OCI-LY7 (cell line): ENCODE data around the gene PPM1H.

Experiments
- CTCF ChIP-seq: fragments of 200-600 bp; sonication (generic); conservative IDR thresholded peaks from 2 replicates; pipeline ENCODE4 v1.5.1; 2014; ENCODE audit warnings: mild to moderate bottlenecking, antibody characterized with exemption, low read length, moderate library complexity, mixed read lengths
- EZH2phosphoT487 ChIP-seq: fragments of 200-600 bp; sonication (generic); IDR thresholded peaks from 2 replicates; pipeline ENCODE4 v1.6.1; 2018; ENCODE audit warnings: low read depth, borderline replicate concordance, mild to moderate bottlenecking, mixed run types, antibody characterized with exemption, low read length, moderate library complexity, mixed read lengths

- TF ChIP-seq CTCF (no peak), EZH2phosphoT487 (no peak)
These were observed 291.5 kb downstream of the PPM1H start for GRCh38 chr12:62643486-62643885.
